Measurements from ENCODE around the gene XIRP1.
A peak's percentile ranks its signal among the peaks of the same experiment; 100 is the strongest.
"Not testable (repeated sequence)": the region's sequence is repeated elsewhere in the genome, so short reads cannot be mapped to it uniquely, and the experiment has no call there.

XIRP1 gene

GRCh38 chr3:39184968-39185285, 7.5 kb downstream of the XIRP1 start:
- DNase-seq, result no peak

- no peak for DNase-seq
Observed at GRCh38 chr3:39184081-39184967, 8.1 kb downstream of the XIRP1 start.

GRCh38 chr3:39183211-39184080, 8.9 kb downstream of the XIRP1 start:
- DNase-seq, result no peak

- no peak for DNase-seq
Observed at GRCh38 chr3:39181408-39182335, 10.7 kb downstream of the XIRP1 start.

- DNase-seq, result peak; percentile 74
Observed at GRCh38 chr3:39180546-39181346, 11.6 kb downstream of the XIRP1 start.

- DNase-seq, result no peak
Observed at GRCh38 chr3:39180183-39180545, 12.2 kb downstream of the XIRP1 start.

- no peak for DNase-seq
Observed at GRCh38 chr3:39178553-39178952, 13.8 kb downstream of the XIRP1 start.

GRCh38 chr3:39177708-39178332, 14.6 kb downstream of the XIRP1 start:
- peak; percentile 96 for DNase-seq

- no peak for DNase-seq
Observed at GRCh38 chr3:39176025-39176714, 16.2 kb downstream of the XIRP1 start.

GRCh38 chr3:39173318-39174125, 18.9 kb downstream of the XIRP1 start:
- DNase-seq, result no peak

- DNase-seq, result no peak
Observed at GRCh38 chr3:39171860-39172259, 20.5 kb downstream of the XIRP1 start.

- DNase-seq, result not testable (repeated sequence)
Observed at GRCh38 chr3:39170877-39171276, 21.5 kb downstream of the XIRP1 start.

- DNase-seq, result no peak
Observed at GRCh38 chr3:39170461-39170860, 21.9 kb downstream of the XIRP1 start.

GRCh38 chr3:39169712-39170111, 22.7 kb downstream of the XIRP1 start:
- no peak for DNase-seq

GRCh38 chr3:39168156-39168780, 24.1 kb downstream of the XIRP1 start:
- DNase-seq, result no peak

GRCh38 chr3:39166932-39167532, 25.4 kb downstream of the XIRP1 start:
- peak; percentile 90 for DNase-seq

- DNase-seq, result peak; percentile 98
Observed at GRCh38 chr3:39166134-39166710, 26.2 kb downstream of the XIRP1 start.

GRCh38 chr3:39165518-39165917, 26.9 kb downstream of the XIRP1 start:
- no peak for DNase-seq

Data from fibroblast of skin of abdomen (primary cell).